RCC 7860 (cell line): ENCODE results near the gene TNFRSF4.
"Not testable (repeated sequence)": the region's sequence is repeated elsewhere in the genome, so short reads cannot be mapped to it uniquely, and the experiment has no call there.

Experiments
- DNase-seq: peaks from one replicate; pipeline ENCODE4 v3.0.0-alpha.2; 2015; ENCODE audit warnings: low spot score
- FAIRE-seq: peaks from 2 replicates; lab custom pipeline; 2012; peaks lifted over from hg19 to GRCh38; lab: Jason Lieb, UNC

Gene TNFRSF4

DNA sequence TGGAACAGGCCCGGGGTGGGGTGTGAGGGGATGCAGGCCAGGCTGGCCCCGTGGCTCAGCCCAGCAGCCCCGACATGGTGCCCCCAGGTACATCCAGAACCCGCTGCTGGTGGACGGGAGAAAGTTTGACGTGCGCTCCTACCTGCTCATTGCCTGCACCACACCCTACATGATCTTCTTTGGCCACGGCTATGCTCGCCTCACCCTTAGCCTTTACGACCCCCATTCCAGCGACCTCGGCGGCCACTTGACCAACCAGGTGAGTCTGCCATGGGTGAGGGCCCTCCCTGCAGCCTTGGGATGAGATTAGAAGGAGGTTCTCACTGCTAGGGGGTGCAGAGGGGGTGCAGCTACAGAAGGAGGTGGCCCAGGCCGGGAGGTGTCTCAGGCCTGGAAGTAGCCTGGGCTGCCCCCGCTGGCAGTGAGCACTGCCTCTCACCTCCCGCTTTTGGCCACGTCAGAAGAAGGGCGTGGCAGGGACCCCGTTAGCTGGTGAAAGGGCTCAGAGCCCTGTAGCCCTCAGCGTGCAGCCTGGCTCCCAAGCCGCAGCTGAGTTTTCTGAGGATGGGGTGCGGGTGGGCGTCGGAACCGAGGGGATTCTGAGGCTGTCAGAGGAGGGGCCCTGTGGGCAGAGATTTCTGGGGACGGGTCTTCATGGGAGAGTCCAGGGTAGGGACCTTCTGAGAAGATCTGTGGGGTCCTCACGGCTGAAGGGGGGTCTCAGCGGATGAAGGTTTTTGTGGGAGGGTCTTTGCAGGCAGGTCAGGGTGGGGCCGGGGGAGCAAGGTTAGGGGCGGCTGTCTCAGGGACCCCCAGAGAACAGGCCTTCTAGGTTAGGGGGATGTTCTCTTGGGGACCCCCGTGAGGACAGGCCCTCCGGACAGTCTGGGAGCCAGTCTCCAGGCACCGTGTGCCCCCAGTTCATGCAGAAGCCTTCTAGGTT, 29.8 kb downstream of the TNFRSF4 start:
- no peak for DNase-seq
- FAIRE-seq: no peak

DNA sequence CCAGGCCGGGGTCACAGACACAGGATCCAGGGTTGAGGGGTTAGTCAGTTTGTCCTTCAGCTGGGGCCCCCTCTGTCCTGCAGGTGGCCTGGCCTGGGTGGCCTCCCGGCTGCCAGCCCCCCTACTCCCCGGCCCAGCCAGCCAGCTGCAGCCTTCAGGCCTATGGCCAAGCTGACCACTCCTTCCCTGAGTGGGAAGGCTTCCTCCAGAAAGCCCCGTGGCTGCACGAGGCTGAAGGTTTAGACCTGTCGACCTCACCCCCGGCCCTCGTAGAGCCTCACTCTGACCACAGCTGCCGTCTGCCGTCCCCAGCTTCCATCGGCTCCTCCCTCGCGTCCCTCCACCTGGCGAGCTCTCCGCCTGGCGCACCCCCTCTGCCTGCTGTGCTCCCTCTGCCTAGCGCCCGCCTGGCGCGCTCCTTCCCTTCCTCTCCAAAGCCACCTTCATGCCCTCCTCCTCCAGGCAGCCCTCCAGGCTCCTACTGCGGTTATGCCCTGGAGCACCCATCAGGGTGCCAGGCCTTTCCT, 30.7 kb downstream of the TNFRSF4 start:
- no peak for DNase-seq
- no peak for FAIRE-seq

DNA sequence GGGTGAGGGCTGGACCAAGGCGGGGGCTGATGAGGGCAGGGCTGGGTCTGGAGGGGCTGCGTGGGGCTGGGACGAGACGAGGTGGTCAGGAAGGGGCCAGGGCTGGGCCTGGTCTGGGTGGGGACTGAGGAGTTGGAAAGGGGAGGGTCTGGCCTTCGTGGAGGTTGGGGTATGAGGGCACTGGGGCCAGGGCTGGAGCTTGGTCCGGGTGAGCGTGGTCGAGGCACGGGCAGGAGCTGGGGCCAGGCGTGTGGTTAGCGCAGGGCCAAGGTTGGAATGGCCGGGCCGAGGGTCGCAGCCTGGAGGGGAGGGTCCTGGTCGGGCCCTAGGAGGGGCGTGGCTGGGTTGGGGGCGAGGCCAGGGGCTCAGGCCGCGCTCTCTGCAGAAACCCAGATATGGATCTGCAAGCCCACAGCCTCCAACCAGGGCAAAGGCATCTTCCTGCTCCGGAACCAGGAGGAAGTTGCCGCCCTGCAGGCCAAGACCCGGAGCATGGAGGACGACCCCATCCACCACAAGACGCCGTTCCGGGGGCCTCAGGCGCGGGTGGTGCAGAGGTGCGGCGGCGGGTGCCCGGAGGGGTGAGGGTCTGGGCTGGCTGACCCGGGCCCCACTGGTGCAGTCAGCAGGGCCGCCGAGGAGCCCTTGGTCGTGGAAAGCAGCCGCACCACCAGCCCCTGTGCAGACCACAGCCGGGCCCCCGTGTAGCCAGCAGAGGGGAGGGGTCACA, 31.3 kb downstream of the TNFRSF4 start:
- DNase-seq: no peak
- FAIRE-seq: no peak

DNA sequence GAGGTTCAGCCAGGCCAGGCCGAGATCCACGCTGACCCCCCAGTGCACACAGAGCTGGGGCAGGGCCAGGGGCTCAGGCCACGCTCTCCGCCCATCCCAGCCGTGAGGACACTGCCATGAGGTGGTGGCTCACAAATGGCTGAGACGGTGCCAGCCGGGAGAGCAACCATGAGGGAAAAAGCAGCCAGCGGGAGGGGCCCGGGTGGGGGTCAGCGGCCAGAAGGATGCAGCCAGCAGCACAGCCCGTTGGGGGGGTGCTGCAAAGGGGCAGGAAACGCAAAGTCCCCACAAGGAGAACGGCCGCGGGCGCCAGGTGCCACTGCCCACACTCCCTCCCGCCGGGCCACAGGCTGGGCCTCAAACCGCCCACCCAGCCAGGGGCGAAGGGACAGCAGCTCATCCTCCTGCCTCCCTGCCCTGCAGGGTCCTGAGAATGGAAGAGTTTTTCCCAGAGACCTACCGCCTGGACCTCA, 32.0 kb downstream of the TNFRSF4 start:
- DNase-seq: no peak
- no peak for FAIRE-seq

DNA sequence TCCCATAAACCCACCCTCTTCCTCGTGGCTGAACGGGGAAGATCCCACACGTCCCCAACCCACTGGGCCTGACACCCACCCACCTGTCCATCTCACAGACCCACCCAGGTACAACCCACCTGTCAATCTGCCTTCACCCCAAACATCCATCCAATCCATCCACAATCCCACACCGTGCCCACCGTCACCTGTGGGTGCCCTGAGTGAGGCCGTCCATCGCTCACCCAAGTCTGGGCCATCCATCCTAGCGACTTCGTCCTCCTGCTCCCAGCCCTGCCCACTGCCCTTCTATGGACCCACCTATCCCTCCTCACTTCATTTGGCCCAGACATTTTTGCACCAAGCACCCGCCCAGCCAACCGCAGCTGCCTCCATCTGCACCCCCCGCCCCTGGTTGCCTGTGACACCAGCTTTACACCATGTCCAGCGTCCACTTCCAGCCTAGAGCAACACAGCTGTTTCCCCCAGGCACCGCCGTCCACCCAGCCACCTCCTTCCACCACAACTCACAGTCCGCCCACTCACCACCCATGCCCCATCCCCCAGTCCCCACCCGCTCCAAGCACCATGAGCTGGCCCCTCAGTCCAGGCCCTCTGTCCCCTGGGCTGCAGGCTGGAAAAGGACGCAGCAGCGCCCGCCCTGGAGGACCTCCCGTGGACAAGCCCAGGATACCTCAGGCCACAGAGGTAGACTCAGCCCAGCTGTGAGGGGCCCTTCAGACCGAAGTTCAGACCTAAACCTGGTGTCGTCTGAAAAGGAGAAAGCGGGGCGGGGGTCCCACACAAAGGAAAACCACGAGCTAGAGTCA, 32.6 kb downstream of the TNFRSF4 start:
- DNase-seq (no peak), FAIRE-seq (no peak)

DNA sequence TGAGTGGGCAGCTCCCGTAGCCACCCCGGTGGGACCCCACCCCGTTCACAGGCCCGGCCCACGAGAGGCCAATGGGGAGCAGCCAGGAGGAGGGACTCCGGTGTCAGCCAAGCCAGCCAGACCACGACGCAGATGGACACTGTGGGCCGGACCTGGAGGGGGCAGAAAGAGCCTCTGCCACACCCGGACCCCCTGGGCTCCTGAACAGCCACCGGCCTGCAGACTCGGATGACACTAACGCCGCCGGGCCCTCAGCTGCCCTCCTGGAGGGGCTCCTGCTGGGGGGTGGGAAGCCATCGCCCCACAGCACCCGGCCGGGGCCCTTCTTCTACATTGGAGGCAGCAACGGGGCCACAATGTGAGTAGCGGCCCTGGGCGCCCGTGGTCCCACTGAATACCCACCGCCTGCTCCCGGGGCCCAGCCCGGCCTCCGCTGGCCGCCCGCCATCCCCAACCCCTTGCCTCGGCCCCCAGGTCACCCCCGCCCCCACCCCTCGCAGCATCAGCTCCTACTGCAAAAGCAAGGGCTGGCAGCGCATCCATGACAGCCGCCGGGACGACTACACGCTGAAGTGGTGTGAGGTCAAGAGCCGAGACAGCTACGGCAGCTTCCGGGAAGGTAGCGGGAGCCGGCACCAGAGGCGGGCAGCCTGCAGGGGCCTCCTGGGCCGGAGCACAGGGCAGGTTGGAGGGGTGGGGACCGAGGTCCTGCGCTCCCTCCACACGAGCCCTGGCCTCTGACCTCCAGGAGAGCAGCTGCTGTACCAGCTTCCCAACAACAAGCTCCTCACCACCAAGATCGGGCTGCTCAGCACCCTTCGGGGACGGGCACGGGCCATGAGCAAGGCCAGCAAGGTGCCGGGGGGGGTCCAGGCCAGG, 33.7 kb downstream of the TNFRSF4 start:
- no peak for DNase-seq
- FAIRE-seq: no peak

DNA sequence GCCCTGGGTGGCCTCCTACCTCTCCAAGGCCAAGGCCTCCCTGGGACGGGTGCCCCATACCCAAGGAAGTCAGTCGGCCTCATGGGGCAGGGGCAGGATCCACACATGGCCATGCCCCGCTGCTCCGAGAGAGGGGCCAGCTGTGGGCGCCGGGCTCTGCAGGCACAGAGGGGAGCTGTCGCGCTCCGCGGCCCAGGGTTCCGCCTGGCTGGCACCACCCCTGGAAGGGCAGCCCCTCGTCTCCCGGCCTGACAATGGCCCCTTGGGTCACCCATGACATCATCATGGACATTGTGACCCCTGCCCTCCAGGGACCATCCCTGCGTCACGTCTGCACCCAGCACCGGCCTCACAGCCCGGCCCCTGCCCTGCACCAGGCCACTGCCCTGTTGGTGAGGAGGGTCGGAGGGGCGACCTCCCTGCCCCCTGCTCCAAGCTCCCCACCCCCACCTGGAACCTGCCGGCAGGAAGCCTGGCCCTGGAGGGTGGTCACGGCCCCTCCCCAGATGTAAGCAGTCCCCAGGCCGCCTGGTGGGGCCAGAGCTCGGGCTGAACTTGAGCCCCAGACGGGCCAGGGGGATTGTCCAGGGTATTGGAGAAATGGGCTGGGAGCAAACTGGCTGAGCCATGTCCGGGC, 34.5 kb downstream of the TNFRSF4 start:
- no peak for DNase-seq

DNA sequence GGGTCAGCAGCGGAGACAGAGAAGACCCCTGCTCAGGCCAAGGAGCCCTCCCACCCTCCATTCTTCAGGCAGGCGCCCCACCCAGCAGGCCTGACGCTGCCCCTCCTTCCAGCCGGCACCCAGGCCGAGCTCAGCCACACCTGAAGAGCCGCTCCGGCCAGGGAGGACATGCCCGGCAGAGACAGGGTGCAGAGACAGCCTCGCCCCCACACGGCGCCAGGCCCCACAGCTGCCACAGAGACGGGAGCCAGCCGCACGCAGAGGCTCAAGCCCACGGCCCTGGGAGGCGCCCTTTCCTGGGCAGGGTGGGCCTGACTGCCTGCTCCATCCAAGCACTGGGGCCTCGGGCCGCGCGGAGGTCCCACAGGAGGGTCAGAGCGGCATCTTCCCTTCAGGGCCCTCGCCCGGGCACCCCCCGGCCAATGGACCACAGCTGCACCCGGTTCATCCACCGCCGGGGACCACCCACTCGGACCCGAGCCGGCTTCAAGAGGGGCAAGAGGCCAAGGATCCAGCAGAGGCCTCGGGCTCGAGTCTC, 35.1 kb downstream of the TNFRSF4 start:
- no peak for DNase-seq
- FAIRE-seq: no peak

More for the DNA sequence above, 34.5 kb downstream of the TNFRSF4 start:
- no peak for FAIRE-seq

DNA sequence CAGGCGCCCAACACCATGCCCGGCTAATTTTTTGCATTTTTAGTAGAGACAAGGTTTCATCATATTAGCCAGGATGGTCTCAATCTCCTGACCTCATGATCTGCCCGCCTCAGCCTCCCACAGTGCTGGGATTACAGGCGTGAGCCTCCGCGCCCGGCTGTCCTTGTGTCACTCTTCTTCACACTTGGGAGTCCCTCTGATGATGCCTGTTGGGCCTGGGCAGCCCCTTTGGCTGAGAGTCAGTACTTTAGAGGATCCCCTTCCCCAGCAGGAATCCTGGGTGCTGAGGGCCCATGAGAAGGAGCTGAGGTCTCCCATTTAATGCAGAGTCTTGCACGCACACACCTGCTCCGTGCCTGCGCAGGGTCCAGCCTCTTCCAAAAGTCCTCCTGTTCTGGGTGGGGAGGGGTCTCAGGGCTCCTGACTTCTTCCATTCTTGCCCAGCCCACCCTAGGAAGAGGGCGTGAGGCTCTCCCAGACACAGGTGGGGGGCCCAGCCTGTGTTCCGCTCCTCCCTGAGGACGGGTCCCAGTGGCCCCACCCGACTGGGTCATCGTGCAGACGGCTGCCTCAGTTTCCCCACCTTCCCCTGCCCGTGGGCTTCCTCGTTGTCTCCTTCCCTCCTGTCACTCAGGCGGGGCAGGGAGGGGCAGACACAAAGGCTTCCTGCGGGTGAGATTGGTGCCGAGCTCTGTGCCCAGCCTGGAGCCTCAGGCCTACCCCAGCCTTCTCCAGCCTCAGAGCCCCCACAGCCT, 36.3 kb downstream of the TNFRSF4 start:
- FAIRE-seq (no peak), DNase-seq (no peak)

DNA sequence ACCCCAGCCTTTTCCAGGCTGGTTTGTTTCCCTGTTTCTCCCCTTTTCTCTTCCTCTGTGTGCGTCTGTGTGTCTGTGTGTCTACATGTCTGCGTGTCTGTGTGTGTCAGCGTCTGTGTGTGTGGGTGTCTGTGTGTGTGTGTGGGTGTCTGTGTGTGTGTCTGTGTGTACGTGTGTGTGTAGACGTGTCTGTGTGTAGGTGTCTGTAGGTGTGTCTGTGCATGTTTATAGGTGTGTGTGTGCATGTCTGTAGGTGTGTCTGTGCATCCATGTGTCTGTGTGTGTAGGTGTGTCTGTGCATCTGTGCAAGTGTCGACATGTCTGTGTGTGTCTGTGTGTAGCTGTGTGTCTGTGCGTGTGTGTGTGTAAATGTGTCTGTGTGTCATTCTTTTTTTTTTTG, 37.0 kb downstream of the TNFRSF4 start:
- FAIRE-seq: no peak

DNA sequence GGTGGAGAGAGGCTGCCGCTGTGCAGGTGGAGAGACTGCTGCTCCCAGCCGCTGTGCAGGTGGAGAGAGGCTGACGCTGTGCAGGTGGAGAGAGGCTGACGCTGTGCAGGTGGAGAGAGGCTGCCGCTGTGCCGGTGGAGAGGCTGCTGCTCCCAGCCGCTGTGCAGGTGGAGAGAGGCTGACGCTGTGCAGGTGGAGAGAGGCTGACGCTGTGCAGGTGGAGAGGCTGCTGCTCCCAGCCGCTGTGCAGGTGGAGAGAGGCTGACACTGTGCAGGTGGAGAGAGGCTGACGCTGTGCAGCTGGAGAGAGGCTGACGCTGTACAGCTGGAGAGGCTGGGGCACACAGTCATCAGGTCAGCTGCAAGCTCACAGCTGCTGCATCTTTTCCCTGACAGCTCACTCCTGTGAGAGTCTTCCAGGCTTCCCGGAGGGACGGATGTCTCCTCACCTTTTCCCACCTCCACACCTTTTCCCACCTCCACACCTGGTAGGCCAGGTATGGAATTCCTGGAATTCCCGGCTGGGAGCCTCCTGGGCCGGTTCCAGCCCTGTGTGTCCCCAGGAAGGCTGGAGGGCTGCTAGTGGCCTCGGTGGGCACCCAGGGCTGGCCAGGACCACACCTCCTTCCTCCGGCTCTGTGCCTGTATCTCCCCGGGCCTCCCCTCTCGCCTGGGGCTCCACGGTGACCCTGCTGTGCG, 37.7 kb downstream of the TNFRSF4 start:
- FAIRE-seq, DNase-seq: not testable (repeated sequence)

More for the DNA sequence above, 37.0 kb downstream of the TNFRSF4 start:
- DNase-seq: no peak

DNA sequence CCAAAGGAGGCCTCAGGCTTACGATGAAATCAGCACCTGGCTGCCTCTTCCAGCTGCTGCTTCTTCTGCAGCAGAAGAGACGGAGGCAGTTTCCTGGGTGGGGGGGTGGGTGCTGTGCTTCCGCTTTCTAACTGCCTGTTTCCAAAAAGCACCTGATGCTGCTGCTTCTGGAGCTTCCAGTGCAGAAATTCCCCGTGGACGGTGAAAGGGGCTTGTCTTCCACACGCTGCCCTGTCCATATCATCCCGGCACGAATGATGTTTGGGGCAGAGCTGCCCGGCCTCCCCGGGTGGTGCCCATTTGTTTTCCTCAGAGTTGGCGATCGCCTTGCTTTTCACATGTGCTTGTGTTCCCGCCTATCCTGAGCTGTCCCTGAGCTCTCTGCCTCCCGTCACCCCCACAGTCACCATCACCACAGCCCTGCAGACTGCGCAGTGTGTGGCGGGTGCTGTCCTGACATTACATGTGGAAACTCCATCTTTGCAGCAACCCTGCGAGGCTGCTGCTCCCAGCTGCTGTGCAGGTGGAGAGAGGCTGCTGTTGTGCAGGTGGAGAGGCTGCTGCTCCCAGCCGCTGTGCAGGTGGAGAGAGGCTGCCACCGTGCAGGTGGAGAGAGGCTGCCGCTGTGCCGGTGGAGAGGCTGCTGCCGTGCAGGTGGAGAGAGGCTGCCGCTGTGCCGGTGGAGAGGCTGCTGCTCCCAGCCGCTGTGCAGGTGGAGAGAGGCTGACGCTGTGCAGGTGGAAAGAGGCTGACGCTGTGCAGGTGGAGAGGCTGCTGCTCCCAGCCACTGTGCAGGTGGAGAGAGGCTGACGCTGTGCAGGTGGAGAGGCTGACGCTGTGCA, 38.5 kb downstream of the TNFRSF4 start:
- FAIRE-seq (no peak), DNase-seq (no peak)

DNA sequence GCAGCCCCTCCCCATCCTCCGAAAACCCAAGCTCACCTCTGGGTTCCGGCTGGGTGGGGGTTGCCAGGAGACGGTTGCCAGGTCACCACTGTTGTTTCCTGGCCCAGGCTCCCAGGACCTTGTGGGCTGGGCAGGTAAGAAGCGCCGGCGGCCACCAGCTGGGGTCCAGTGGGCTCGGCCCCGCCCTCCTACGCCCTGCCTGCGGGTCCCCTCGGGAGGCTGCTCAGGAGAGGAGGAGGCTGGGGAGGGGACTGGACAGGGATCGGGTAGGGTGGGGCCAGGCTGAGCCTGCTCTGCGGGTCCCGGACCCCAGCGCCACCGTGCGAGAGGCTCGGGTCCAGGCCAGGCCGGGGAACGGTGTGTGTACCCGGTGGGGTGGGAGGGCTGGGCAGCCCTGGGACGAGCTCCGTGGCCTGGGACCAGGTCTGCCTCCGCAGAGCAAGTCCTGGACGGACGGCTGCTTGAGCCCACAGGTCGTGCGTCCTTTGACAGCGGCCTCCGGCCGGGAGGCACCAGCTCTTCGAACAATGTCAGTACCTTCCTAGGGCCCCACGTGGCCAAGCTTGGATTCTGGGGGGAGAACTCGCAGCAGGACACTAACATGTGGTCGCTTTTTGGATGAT, 40.0 kb downstream of the TNFRSF4 start, which contains the start of gene TTLL10:
TTLL10 (plus strand) TSS at position 88 of the 623 bp plus-strand sequence. CDS start 5,336 bp downstream, outside the sequence.
- DNase-seq: no peak
- no peak for FAIRE-seq

DNA sequence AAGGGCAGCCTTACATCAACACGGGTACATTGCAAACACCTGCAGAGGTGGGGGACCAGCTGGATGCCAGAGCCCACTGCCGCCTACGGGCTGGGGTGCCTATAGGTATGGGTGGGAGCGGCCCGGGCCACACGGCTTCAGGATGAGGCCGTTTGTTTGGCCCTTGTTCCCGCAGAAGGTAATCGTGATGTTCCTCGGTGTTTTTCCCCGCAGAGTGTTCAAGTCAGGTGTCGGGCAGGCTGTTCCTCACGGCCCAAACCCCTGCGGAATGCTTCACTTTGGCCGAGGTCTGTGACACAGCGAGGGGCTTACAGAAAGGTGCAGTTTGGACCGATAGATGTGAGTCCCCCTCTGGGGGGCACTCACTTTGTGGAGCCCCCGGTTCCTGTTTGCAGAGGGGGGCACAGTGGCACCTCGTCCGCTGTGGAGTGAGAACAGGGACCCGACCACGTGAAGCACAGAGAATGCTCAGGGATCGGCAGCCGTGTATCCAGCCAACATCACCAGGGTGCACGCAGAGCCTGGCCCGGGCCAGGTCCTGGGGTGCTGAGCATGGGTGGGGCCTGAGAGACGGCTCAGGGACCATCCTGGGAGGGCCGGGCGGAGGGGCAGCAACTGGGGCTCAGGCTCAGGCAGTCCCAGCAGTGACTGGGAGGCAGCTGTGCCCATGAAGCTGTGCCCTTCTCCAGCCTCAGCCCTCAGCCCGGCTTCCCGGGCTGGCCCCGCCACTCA, 40.7 kb downstream of the TNFRSF4 start:
- FAIRE-seq (no peak), DNase-seq (no peak)

DNA sequence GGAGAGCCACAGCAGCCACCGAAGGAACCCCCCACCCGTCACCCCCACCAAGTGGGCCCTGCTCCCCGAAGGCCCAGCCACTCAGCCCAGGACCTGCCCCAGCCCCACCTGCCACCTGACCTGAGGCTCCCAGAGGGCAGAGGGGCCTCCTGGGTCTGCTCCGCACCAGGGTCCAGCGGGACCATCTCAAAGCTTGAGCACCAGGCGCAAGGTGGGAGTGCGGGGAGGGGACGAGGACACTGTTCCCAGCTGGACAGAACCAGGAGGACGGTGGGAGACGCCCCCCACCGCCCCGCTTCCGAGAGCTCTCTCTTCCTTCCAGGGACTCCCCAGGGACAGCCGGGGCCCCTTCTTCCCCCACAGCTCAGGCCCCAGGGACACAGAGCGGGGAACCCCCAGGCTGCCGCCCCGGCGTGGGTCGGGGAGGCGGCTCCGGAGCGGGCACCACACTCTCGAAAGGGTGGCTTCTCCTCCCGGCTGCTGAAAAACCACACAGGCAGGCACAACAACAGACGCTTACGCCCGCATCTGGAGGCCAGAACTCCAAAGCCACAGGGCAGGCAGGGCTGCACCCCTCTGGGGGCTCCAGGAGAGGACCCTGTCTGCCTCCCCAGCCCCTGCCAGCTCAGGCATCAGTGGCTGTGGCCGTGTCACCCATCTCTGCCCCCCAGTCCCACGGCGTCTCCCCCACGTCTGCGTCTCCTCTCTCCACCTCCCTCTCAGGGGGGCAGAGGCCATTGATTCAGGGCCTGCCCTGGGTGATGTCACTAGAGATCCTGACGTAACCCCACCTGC, 42.2 kb downstream of the TNFRSF4 start:
- DNase-seq: no peak
- no peak for FAIRE-seq
